WTC11 (cell line): ENCODE results near the gene LYAR. TPM values are rescaled to one million over a fixed set of nuclear protein-coding genes. Genes with fewer than 3 reads are reported as not detected.

Source experiments
- ATAC-seq: fragments of 200-7000 bp; cut with Tn5 transposase; 2 replicates; pipeline ENCODE4 v1.10.0; 2021; ENCODE audit warnings: mild to moderate bottlenecking, moderate library complexity
- CTCF ChIA-PET: fragments of 300-600 bp; sonication (Branson Sonifier 250); formaldehyde crosslinking; loops from one replicate; lab custom pipeline; 2021; ENCODE audit warnings: antibody characterized with exemption; lab: Charles Lee
- POLR2A ChIA-PET: fragments of 350-600 bp; sonication (Branson Sonifier 250); formaldehyde crosslinking; loops from one replicate; lab custom pipeline; 2021; ENCODE audit warnings: antibody characterized with exemption; lab: Charles Lee
- DNase-seq: peaks from one replicate; pipeline ENCODE4 v3.0.0; 2021; ENCODE audit warnings: low spot score
- H3K27ac Mint-ChIP-seq: 2 replicates; pipeline ENCODE4 v1.8.0; 2021; ENCODE audit warnings: mixed read lengths
- H3K27me3 Mint-ChIP-seq: 2 replicates; pipeline ENCODE4 v1.8.0; 2021; ENCODE audit warnings: low read depth, mild to moderate bottlenecking, moderate library complexity, mixed read lengths
- H3K36me3 Mint-ChIP-seq: 2 replicates; pipeline ENCODE4 v1.8.0; 2021; ENCODE audit warnings: mixed read lengths
- H3K4me1 Mint-ChIP-seq: 2 replicates; pipeline ENCODE4 v1.8.0; 2022; ENCODE audit warnings: mixed read lengths
- H3K4me3 Mint-ChIP-seq: 2 replicates; pipeline ENCODE4 v1.8.0; 2021; ENCODE audit warnings: mild to moderate bottlenecking, moderate library complexity, mixed read lengths
- H3K9me3 Mint-ChIP-seq: 2 replicates; pipeline ENCODE4 v1.8.0; 2021; ENCODE audit warnings: mixed read lengths
- ATF2 ChIP-seq: sonication (generic); formaldehyde crosslinking; IDR thresholded peaks from 2 replicates; pipeline ENCODE4 v1.8.1; 2022; ENCODE audit warnings: low read depth, missing genetic modification reagents, borderline replicate concordance
- ATF3 ChIP-seq: sonication (generic); formaldehyde crosslinking; conservative IDR thresholded peaks from 2 replicates; pipeline ENCODE4 v1.8.1; 2022; ENCODE audit warnings: mild to moderate bottlenecking, missing genetic modification reagents
- CTCF ChIP-seq: fragments of 200-600 bp; IDR thresholded peaks from 2 replicates; pipeline ENCODE4 v1.8.0; 2022; ENCODE audit warnings: antibody characterized with exemption
- E2F1 ChIP-seq: sonication (generic); formaldehyde crosslinking; IDR thresholded peaks from 2 replicates; pipeline ENCODE4 v1.8.0; 2022; ENCODE audit warnings: mild to moderate bottlenecking, missing genetic modification reagents
- ELF4 ChIP-seq: sonication (generic); formaldehyde crosslinking; IDR thresholded peaks from 2 replicates; pipeline ENCODE4 v1.8.1; 2022; ENCODE audit warnings: low read depth, mild to moderate bottlenecking, moderate library complexity, missing genetic modification reagents
- FOXJ3 ChIP-seq: sonication (generic); formaldehyde crosslinking; IDR thresholded peaks from 2 replicates; pipeline ENCODE4 v1.9.0; 2021; ENCODE audit warnings: missing genetic modification reagents, mild to moderate bottlenecking, borderline replicate concordance
- IRF1 ChIP-seq: sonication (generic); formaldehyde crosslinking; IDR thresholded peaks from 2 replicates; pipeline ENCODE4 v1.8.0; 2023; ENCODE audit warnings: missing genetic modification reagents
- NFE2L1 ChIP-seq: sonication (generic); formaldehyde crosslinking; IDR thresholded peaks from 2 replicates; pipeline ENCODE4 v1.8.1; 2023; ENCODE audit warnings: missing genetic modification reagents
- PRDM15 ChIP-seq: sonication (generic); formaldehyde crosslinking; IDR thresholded peaks from 2 replicates; pipeline ENCODE4 v1.8.0; 2022; ENCODE audit warnings: missing genetic modification reagents
- PRRX2 ChIP-seq: fragments of 250-450 bp; sonication (Bioruptor Pico); IDR thresholded peaks from 2 replicates; pipeline ENCODE4 v1.8.0; 2021; ENCODE audit warnings: mild to moderate bottlenecking
- RELA ChIP-seq: sonication (generic); formaldehyde crosslinking; IDR thresholded peaks from 2 replicates; pipeline ENCODE4 v1.8.1; 2022; ENCODE audit warnings: missing genetic modification reagents, mild to moderate bottlenecking, borderline replicate concordance
- TEAD4 ChIP-seq: sonication (generic); formaldehyde crosslinking; IDR thresholded peaks from 2 replicates; pipeline ENCODE4 v1.8.0; 2022; ENCODE audit warnings: mild to moderate bottlenecking, missing genetic modification reagents
- ZNF121 ChIP-seq: sonication (generic); formaldehyde crosslinking; IDR thresholded peaks from 2 replicates; pipeline ENCODE4 v1.8.0; 2023; ENCODE audit warnings: missing genetic modification reagents
- ZNF396 ChIP-seq: fragments of 250-450 bp; sonication (Bioruptor Pico); IDR thresholded peaks from 2 replicates; pipeline ENCODE4 v1.8.0; 2021; ENCODE audit warnings: mild to moderate bottlenecking, moderate library complexity, borderline replicate concordance
- ZNF425 ChIP-seq: fragments of 250-450 bp; sonication (Bioruptor Pico); conservative IDR thresholded peaks from 2 replicates; pipeline ENCODE4 v1.9.0; 2021; ENCODE audit warnings: mild to moderate bottlenecking
- ZSCAN18 ChIP-seq: fragments of 250-450 bp; sonication (Bioruptor Pico); IDR thresholded peaks from 2 replicates; pipeline ENCODE4 v2.1.2; 2022; ENCODE audit warnings: mild to moderate bottlenecking, moderate library complexity
- total RNA-seq: library from RNA; stranded (reverse); gene quantifications from 3 replicates; pipeline ENCODE4 v1.2.3, GENCODE V29; 2021

Gene LYAR
- total RNA-seq, 1 experiment from 2014 or later: 36.8 TPM

- TF ChIP-seq IRF1 (CRISPR knock-in tag): no peak
- TF ChIP-seq ZNF396 (CRISPR knock-in tag): no peak
- TF ChIP-seq ZNF425: no peak
- TF ChIP-seq PRDM15 (CRISPR knock-in tag): no peak
- no peak for TF ChIP-seq ZSCAN18 (CRISPR knock-in tag)
- TF ChIP-seq NFE2L1 (CRISPR knock-in tag): no peak
- no peak for TF ChIP-seq CTCF
- no peak for TF ChIP-seq ATF2 (CRISPR knock-in tag)
- no peak for TF ChIP-seq TEAD4
- no peak for TF ChIP-seq FOXJ3
- no peak for TF ChIP-seq E2F1
- TF ChIP-seq ZNF121 (CRISPR knock-in tag): no peak
- TF ChIP-seq PRRX2: no peak
- no peak for TF ChIP-seq ATF3 (CRISPR knock-in tag)
- TF ChIP-seq ELF4: no peak
- TF ChIP-seq RELA (CRISPR knock-in tag): no peak
- CTCF ChIA-PET: interaction anchor here (1.2 to 1.9 kb wide), 2 partner anchors 79 to 142 kb away, joined by 3 to 6 read pairs; no protein-coding TSS in a partner anchor
- ATAC-seq (no peak), DNase-seq (no peak)
- H3K36me3 Mint-ChIP-seq: peaks cover 18% of the 10 kb centered on the region
- POLR2A ChIA-PET: no interaction called here
- peak overlapping the region; percentile 97 for H3K4me3 Mint-ChIP-seq
- H3K27ac Mint-ChIP-seq: peak overlapping the region; percentile 99
- peaks cover 14% of the 10 kb centered on the region for H3K4me1 Mint-ChIP-seq
- H3K9me3 Mint-ChIP-seq: no peaks in the 10 kb centered on the region
- peaks cover 8% of the 10 kb centered on the region for H3K27me3 Mint-ChIP-seq
Observed at GRCh38 chr4:4248885-4249203, 41.1 kb downstream of the LYAR start.
